Breast epithelium (tissue), 4 donors: ENCODE measurements around the gene CD200R1L. TPM values are rescaled to one million over a fixed set of nuclear protein-coding genes. Genes with fewer than 3 reads are reported as not detected.

ENCODE experiments used
- DNase-seq, 2 donors: peaks; one replicate each; pipeline ENCODE4 v3.0.0-alpha.2; 2019; ENCODE audit warnings: low spot score in 2 of 2
- H3K27ac ChIP-seq, 2 donors: fragments of 200-600 bp; sonication (generic) in 1 of 2; one replicate each; pipeline ENCODE4 v1.5.1; 2016 to 2019; ENCODE audit warnings: mild to moderate bottlenecking in 1 of 2
- H3K27me3 ChIP-seq, 2 donors: fragments of 200-600 bp; sonication (generic) in 1 of 2; one replicate each; pipeline versions ENCODE4 v1.5.1 to v1.6.0; 2017 to 2019; ENCODE audit warnings: control low read depth in 1 of 2, mild to moderate bottlenecking in 1 of 2
- H3K36me3 ChIP-seq: fragments of 200-600 bp; one replicate; pipeline ENCODE4 v1.5.1; 2019
- H3K4me1 ChIP-seq, 2 donors: fragments of 200-600 bp; sonication (generic); one replicate each; pipeline ENCODE4 v1.5.1; 2016 to 2019; ENCODE audit warnings: control low read depth in 1 of 2
- H3K4me3 ChIP-seq, 3 donors: fragments of 200-600 bp; sonication (generic); 1 replicate in 2 of 3; 2 replicates in 1 of 3; pipeline ENCODE4 v1.5.1; 2016 to 2019; ENCODE audit warnings: mild to moderate bottlenecking in 3 of 3, moderate library complexity in 2 of 3
- H3K9me3 ChIP-seq, 2 donors: fragments of 200-600 bp; sonication (generic) in 1 of 2; one replicate each; pipeline ENCODE4 v1.5.1; 2016 to 2019; ENCODE audit warnings: control low read depth in 1 of 2
- POLR2A ChIP-seq: fragments of 450-650 bp; IDR thresholded peaks from one replicate; pipeline ENCODE4 v1.6.1; 2016; ENCODE audit warnings: antibody characterized with exemption, mild to moderate bottlenecking, moderate library complexity
- POLR2AphosphoS5 ChIP-seq, 3 donors: sonication (generic); formaldehyde crosslinking; IDR thresholded peaks; one replicate each; pipeline ENCODE4 v1.6.1; 2017; ENCODE audit warnings: antibody characterized with exemption in 3 of 3
- intact Hi-C: fragments of 100-400 bp; cut with DNase I; formaldehyde crosslinking; loops from one replicate; pipeline ENCODE4 v1.15.1; 2023; ENCODE audit warnings: low total_unique reads
- total RNA-seq, 3 donors: library from RNA; depleted of rRNA; stranded (reverse); fragments of >200 nt; gene quantifications; one replicate each; pipeline ENCODE4 v1.1.0, GENCODE V29; 2016
- TF ChIP-seq, protein P1 (sequence below), 3 donors: fragments of 450-650 bp; IDR thresholded peaks; one replicate each; pipeline ENCODE4 v1.5.1; 2016 to 2017; ENCODE audit warnings: antibody characterized with exemption in 3 of 3, mild to moderate bottlenecking in 3 of 3, moderate library complexity in 3 of 3

The CD200R1L gene, protein sequence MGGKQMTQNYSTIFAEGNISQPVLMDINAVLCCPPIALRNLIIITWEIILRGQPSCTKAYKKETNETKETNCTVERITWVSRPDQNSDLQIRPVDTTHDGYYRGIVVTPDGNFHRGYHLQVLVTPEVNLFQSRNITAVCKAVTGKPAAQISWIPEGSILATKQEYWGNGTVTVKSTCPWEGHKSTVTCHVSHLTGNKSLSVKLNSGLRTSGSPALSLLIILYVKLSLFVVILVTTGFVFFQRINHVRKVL
- not detected for total RNA-seq

DNA sequence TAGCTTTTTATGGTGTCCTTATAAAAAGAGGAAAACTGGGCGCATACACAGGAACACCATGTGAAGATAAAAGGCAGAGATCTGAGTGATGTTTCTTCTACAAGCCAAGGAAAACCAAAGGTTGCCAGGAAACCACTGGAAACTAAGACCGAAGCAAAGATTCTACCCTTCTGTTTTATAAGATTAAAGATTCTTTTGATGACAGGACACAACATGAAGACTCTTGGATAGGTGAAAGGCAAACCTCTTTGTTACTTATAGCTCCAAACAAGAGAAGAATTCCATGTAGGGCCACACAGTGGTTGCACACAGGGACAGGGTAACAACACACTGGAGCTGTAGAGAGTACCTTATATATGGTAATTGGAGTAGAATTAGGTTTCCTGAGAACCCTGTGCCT is at the start of gene CD200R1L:
Gene CD200R1L (minus strand): TSS at position 101 of the 400 bp plus-strand sequence. CDS start 17,497 bp downstream, outside the sequence.
- no peak for DNase-seq
- TF ChIP-seq POLR2AphosphoS5 (IDR thresholded peaks at IDR 0.05) (no peak), POLR2A (no peak)
- TF ChIP-seq, protein P1, sequence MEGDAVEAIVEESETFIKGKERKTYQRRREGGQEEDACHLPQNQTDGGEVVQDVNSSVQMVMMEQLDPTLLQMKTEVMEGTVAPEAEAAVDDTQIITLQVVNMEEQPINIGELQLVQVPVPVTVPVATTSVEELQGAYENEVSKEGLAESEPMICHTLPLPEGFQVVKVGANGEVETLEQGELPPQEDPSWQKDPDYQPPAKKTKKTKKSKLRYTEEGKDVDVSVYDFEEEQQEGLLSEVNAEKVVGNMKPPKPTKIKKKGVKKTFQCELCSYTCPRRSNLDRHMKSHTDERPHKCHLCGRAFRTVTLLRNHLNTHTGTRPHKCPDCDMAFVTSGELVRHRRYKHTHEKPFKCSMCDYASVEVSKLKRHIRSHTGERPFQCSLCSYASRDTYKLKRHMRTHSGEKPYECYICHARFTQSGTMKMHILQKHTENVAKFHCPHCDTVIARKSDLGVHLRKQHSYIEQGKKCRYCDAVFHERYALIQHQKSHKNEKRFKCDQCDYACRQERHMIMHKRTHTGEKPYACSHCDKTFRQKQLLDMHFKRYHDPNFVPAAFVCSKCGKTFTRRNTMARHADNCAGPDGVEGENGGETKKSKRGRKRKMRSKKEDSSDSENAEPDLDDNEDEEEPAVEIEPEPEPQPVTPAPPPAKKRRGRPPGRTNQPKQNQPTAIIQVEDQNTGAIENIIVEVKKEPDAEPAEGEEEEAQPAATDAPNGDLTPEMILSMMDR (IDR thresholded peaks at IDR 0.05), result no peak
- Histone ChIP-seq H3K27ac (no peak within 1 kb of the TSS), H3K36me3 (no peaks in the 10 kb centered on the region), H3K4me1 (no peaks in the 10 kb centered on the region), H3K9me3 (peaks cover 0 to 32% of the 10 kb centered on the region in 2 donors), H3K27me3 (no peaks in the 10 kb centered on the region), H3K4me3 (no peak within 1 kb of the TSS)
- intact Hi-C loops, result no loop called here

DNA sequence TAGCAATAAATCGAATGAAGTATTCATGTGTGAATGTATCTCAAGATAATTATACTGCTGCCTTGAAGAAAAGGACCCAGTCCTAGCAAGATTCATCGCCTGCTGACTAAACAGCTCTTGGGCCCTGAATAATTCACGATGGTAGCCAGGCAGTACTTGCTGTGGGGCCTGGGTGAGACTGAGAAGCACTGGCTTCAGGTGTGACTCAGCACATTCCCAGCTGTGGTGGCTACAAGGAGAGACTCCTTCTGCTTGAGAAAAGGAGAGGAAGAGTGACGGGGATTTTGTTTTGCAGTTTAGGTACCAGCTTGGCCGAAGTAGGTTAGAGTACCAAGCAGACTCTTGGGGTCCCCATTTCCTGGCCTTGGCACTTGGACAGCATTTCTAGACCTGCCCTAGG is 47.6 kb upstream of the CD200R1L start:
- Histone ChIP-seq H3K27ac (no peak overlapping the region), H3K27me3 (no peaks in the 10 kb centered on the region), H3K4me1 (no peaks in the 10 kb centered on the region), H3K36me3 (no peaks in the 10 kb centered on the region), H3K9me3 (no peaks in the 10 kb centered on the region), H3K4me3 (no peak overlapping the region)
- TF ChIP-seq POLR2A, result no peak
- TF ChIP-seq, protein P1 (IDR thresholded peaks at IDR 0.05), result no peak
- TF ChIP-seq POLR2AphosphoS5 (IDR thresholded peaks at IDR 0.05), result no peak
- no peak for DNase-seq
- intact Hi-C loops, result no loop called here

DNA sequence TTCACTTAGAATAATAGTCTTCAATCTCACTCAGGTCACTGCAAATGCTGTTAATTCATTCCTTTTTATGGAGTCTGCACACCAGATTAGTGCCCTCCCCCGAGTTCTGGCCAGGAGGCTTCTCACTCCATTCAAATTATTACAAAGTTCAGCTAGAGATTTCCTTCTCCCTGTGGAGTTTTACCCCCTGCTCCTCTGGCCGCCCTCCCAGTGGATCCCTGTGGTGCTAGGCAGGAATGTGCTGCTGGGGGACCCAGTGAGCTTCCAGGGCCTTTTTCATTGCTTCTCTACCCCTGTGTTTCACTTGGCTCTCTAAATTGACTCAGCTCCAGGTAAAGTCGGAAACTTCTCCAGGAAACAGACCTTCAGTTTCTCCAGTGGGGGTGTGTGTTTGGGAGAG is 42.7 kb upstream of the CD200R1L start:
- no peak for TF ChIP-seq POLR2A
- TF ChIP-seq, protein P1 (IDR thresholded peaks at IDR 0.05), result no peak
- no peak for TF ChIP-seq POLR2AphosphoS5 (IDR thresholded peaks at IDR 0.05)
- Histone ChIP-seq H3K9me3 (no peaks in the 10 kb centered on the region), H3K36me3 (no peaks in the 10 kb centered on the region), H3K27ac (no peak overlapping the region), H3K27me3 (no peaks in the 10 kb centered on the region), H3K4me1 (no peaks in the 10 kb centered on the region), H3K4me3 (no peak overlapping the region)
- DNase-seq, result no peak
- intact Hi-C loops, result no loop called here

DNA sequence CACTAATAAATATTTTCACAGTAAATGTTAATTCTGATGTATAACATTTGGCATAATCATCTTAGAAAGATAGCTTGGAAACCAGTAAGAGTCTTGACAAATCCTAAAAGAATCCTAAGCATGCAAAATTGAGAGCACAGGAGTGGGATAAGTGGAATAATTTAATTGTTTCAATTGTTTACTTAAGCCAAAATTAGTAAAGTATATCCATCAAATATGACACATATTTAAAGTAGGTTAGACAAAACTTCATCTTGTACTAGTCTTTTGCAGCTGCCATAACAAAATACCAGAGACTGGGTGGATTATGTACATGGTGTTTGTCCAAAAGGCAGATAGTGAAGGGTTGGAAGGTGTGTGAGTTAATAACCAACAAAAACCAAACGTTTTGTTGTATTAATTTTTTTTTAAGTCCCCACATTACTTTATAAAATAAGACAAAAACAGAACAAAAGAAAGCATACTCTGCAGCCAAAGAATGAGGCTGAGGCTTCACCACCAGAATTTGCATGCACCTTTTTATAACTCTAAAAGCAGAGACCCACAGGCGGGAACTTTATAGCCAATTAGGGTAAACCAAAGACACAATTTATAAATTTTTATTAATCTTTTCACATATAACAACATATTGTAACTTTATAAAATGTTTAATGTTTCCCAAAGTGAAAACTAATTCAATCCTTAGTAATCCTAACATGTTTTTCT is 41.9 kb upstream of the CD200R1L start:
- Histone ChIP-seq H3K4me3 (no peak overlapping the region), H3K36me3 (no peaks in the 10 kb centered on the region), H3K27me3 (no peaks in the 10 kb centered on the region), H3K27ac (no peak overlapping the region), H3K9me3 (no peaks in the 10 kb centered on the region), H3K4me1 (no peaks in the 10 kb centered on the region)
- DNase-seq, result no peak
- TF ChIP-seq, protein P1 (IDR thresholded peaks at IDR 0.05), result no peak
- TF ChIP-seq POLR2A (no peak), POLR2AphosphoS5 (IDR thresholded peaks at IDR 0.05) (no peak)
- intact Hi-C loops, result no loop called here

DNA sequence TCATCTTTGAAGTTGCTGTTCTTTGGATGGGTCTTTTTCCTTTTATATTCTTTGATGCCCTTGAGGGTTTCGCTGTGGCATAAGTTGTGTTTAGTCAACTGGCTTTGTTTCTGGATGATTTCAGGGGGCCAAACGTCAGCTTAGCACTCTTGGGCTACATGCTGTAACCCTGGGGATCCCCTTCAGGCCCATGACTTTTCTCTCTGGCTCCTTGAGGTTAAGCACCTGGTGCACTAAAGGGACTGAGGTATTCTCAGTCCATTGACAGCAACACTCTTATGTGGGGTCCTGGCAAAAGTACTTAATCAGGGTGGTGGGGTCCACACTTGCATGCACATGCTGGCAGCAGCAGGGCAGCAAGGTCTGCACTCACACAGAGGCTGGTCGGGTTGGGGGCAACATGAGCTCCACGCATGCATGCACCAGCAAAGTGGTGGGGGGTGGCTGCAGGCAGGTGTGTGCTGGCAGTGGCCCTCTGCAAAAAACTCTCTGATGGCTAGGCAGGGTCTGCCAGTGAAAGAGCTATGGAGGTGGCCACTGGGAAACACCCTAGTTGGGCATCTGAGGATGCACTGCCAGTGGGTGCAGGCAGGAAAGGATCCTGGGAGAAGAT is 38.1 kb upstream of the CD200R1L start:
- no peak overlapping the region for H3K4me3 ChIP-seq
- no peaks in the 10 kb centered on the region for H3K27me3 ChIP-seq
- H3K4me1 ChIP-seq, result no peaks in the 10 kb centered on the region
- no peak overlapping the region for H3K27ac ChIP-seq
- H3K36me3 ChIP-seq, result no peaks in the 10 kb centered on the region
- H3K9me3 ChIP-seq, result no peaks in the 10 kb centered on the region
- intact Hi-C loops, result no loop called here
- DNase-seq, result no peak
- TF ChIP-seq, protein P1 (IDR thresholded peaks at IDR 0.05), result no peak
- TF ChIP-seq POLR2A, result no peak
- TF ChIP-seq POLR2AphosphoS5 (IDR thresholded peaks at IDR 0.05), result no peak
